ENCODE results near the gene REPS1. TPM values are rescaled to one million over a fixed set of nuclear protein-coding genes. Genes with fewer than 3 reads are reported as not detected.
"Not testable (repeated sequence)": the region's sequence is repeated elsewhere in the genome, so short reads cannot be mapped to it uniquely, and the experiment has no call there.

The REPS1 gene
- total and polyA plus RNA-seq, 2 donors (not counting 1 experiment from before 2014, with no cell fraction given), result 38.1 to 57.1 TPM

GRCh38 chr6:138996524-138996923 is 8.5 kb upstream of the REPS1 start:
- Mint-ChIP-seq H3K9me3 (ENCODE audit: insufficient read depth) (no peaks in the 10 kb centered on the region), H3K27me3 (no peaks in the 10 kb centered on the region), H3K4me1 (no peaks in the 10 kb centered on the region), H3K4me3 (no peak overlapping the region), H3K27ac (no peak overlapping the region)
- intact Hi-C loops (cut with micrococcal nuclease), result no loop called here
- POLR2A ChIA-PET, result no interaction called here
- no peak overlapping the region for H3K27ac ChIP-seq (ENCODE audit: low read length in 2 of 2)
- H4K20me1 ChIP-seq (ENCODE audit: control insufficient read depth, insufficient read depth, low read length, poor library complexity, severe bottlenecking), result no peaks in the 10 kb centered on the region
- H3K4me2 ChIP-seq (replicated peaks; ENCODE audit: low read depth, low read length, poor library complexity, severe bottlenecking), result no peak overlapping the region
- no peak overlapping the region for H3K9ac ChIP-seq (ENCODE audit: low read length)
- WGBS (ENCODE audit: insufficient coverage), result no CpG with 5 or more reads among the region's 3 CpGs
- ATAC-seq (ENCODE audit: low read depth) (no peak), DNase-seq (no peak)
- no peak for TF ChIP-seq EZH2 (IDR thresholded peaks at IDR 0.05; ENCODE audit: borderline replicate concordance, insufficient read depth, low read depth, low read length, poor library complexity, severe bottlenecking)
- TF ChIP-seq CTCF (IDR thresholded peaks at IDR 0.05), result no peak
- H3K36me3 ChIP-seq (replicated peaks in 1 of 2; ENCODE audit: control extremely low read depth in 1 of 2, control insufficient read depth in 1 of 2, extremely low read depth in 1 of 2, insufficient read depth in 2 of 2, low read length in 1 of 2), result no peaks in the 10 kb centered on the region
- H3K27me3 ChIP-seq (replicated peaks in 1 of 4; ENCODE audit: control extremely low read depth in 1 of 4, control insufficient read depth in 3 of 4, insufficient read depth in 4 of 4, low read length in 3 of 4), result no peaks in the 10 kb centered on the region
- CTCF ChIA-PET, result interaction anchor here (0.5 to 0.8 kb wide), 2 partner anchors 30 to 57 kb away, joined by 3 read pairs; no protein-coding TSS in a partner anchor
- no peak overlapping the region for H3K4me3 ChIP-seq (ENCODE audit: control extremely low read depth in 1 of 5, extremely low read depth in 1 of 5, insufficient read depth in 1 of 5, low read depth in 2 of 5, low read length in 4 of 5)
- no peaks in the 10 kb centered on the region for H3K4me1 ChIP-seq (ENCODE audit: control insufficient read depth in 2 of 2, insufficient read depth in 2 of 2, low read length in 2 of 2)
- no peak overlapping the region for H2AFZ ChIP-seq (ENCODE audit: insufficient read depth, low read depth, low read length, poor library complexity, severe bottlenecking)
- H3K79me2 ChIP-seq (ENCODE audit: control insufficient read depth, insufficient read depth, low read length), result no peaks in the 10 kb centered on the region
- H3K9me3 ChIP-seq (ENCODE audit: control extremely low read depth in 1 of 3, control insufficient read depth in 2 of 3, insufficient read depth in 1 of 3, low read length in 2 of 3), result peaks cover 0 to 6% (median 2%) of the 10 kb centered on the region in 3 donors

GRCh38 chr6:138993410-138993809 is 5.4 kb upstream of the REPS1 start:
- CTCF ChIA-PET; DNase-seq; H3K36me3 ChIP-seq (replicated peaks in 1 of 2; ENCODE audit: control extremely low read depth in 1 of 2, control insufficient read depth in 1 of 2, extremely low read depth in 1 of 2, insufficient read depth in 2 of 2, low read length in 1 of 2); H3K9me3 ChIP-seq (ENCODE audit: control extremely low read depth in 1 of 3, control insufficient read depth in 2 of 3, insufficient read depth in 1 of 3, low read length in 2 of 3); H3K27ac ChIP-seq (ENCODE audit: low read length in 2 of 2); H2AFZ ChIP-seq (ENCODE audit: insufficient read depth, low read depth, low read length, poor library complexity, severe bottlenecking); H3K27ac Mint-ChIP-seq; H3K79me2 ChIP-seq (ENCODE audit: control insufficient read depth, insufficient read depth, low read length); intact Hi-C loops (cut with micrococcal nuclease); H3K27me3 ChIP-seq (replicated peaks in 1 of 4; ENCODE audit: control extremely low read depth in 1 of 4, control insufficient read depth in 3 of 4, insufficient read depth in 4 of 4, low read length in 3 of 4); H3K9ac ChIP-seq (ENCODE audit: low read length); H3K4me2 ChIP-seq (replicated peaks; ENCODE audit: low read depth, low read length, poor library complexity, severe bottlenecking); H3K4me3 Mint-ChIP-seq; H3K27me3 Mint-ChIP-seq; H3K4me3 ChIP-seq (ENCODE audit: control extremely low read depth in 1 of 5, extremely low read depth in 1 of 5, insufficient read depth in 1 of 5, low read depth in 2 of 5, low read length in 4 of 5); H3K4me1 Mint-ChIP-seq; H3K9me3 Mint-ChIP-seq (ENCODE audit: insufficient read depth); POLR2A ChIA-PET; H3K4me1 ChIP-seq (ENCODE audit: control insufficient read depth in 2 of 2, insufficient read depth in 2 of 2, low read length in 2 of 2); ATAC-seq (ENCODE audit: low read depth); H4K20me1 ChIP-seq (ENCODE audit: control insufficient read depth, insufficient read depth, low read length, poor library complexity, severe bottlenecking): not testable (repeated sequence)
- WGBS (ENCODE audit: insufficient coverage), result 100% methylated on average over 1 of the region's 1 CpG

GRCh38 chr6:138992965-138993364 is 4.9 kb upstream of the REPS1 start:
- H3K4me2 ChIP-seq (replicated peaks; ENCODE audit: low read depth, low read length, poor library complexity, severe bottlenecking); H3K4me3 ChIP-seq (ENCODE audit: control extremely low read depth in 1 of 5, extremely low read depth in 1 of 5, insufficient read depth in 1 of 5, low read depth in 2 of 5, low read length in 4 of 5); H2AFZ ChIP-seq (ENCODE audit: insufficient read depth, low read depth, low read length, poor library complexity, severe bottlenecking); H3K27ac ChIP-seq (ENCODE audit: low read length in 2 of 2); H3K4me3 Mint-ChIP-seq; intact Hi-C loops (cut with micrococcal nuclease); POLR2A ChIA-PET; H3K27ac Mint-ChIP-seq; H3K27me3 ChIP-seq (replicated peaks in 1 of 4; ENCODE audit: control extremely low read depth in 1 of 4, control insufficient read depth in 3 of 4, insufficient read depth in 4 of 4, low read length in 3 of 4); CTCF ChIA-PET; H3K36me3 ChIP-seq (replicated peaks in 1 of 2; ENCODE audit: control extremely low read depth in 1 of 2, control insufficient read depth in 1 of 2, extremely low read depth in 1 of 2, insufficient read depth in 2 of 2, low read length in 1 of 2); H3K4me1 ChIP-seq (ENCODE audit: control insufficient read depth in 2 of 2, insufficient read depth in 2 of 2, low read length in 2 of 2); H3K4me1 Mint-ChIP-seq; H3K9me3 ChIP-seq (ENCODE audit: control extremely low read depth in 1 of 3, control insufficient read depth in 2 of 3, insufficient read depth in 1 of 3, low read length in 2 of 3); H4K20me1 ChIP-seq (ENCODE audit: control insufficient read depth, insufficient read depth, low read length, poor library complexity, severe bottlenecking); H3K9ac ChIP-seq (ENCODE audit: low read length); H3K27me3 Mint-ChIP-seq; ATAC-seq (ENCODE audit: low read depth); H3K9me3 Mint-ChIP-seq (ENCODE audit: insufficient read depth): not testable (repeated sequence)
- WGBS (ENCODE audit: insufficient coverage), result 89% methylated on average over 3 of the region's 5 CpGs
- peaks cover 13% of the 10 kb centered on the region for H3K79me2 ChIP-seq (ENCODE audit: control insufficient read depth, insufficient read depth, low read length)
- peak; percentile 24 for DNase-seq
